Parathyroid adenoma (tissue), 2 donors: ENCODE data around the gene STRN.
"Not testable (repeated sequence)": the region's sequence is repeated elsewhere in the genome, so short reads cannot be mapped to it uniquely, and the experiment has no call there.

Source experiments
- H2AFZ ChIP-seq: fragments of 300-600 bp; sonication (generic); one replicate; pipeline ENCODE4 v1.7.0; 2017; ENCODE audit warnings: antibody characterized with exemption, mild to moderate bottlenecking
- H3K27ac ChIP-seq: fragments of 300-600 bp; sonication (generic); one replicate; pipeline ENCODE4 v1.7.0; 2017
- H3K27me3 ChIP-seq: fragments of 300-600 bp; sonication (generic); one replicate; pipeline ENCODE4 v1.7.0; 2017; ENCODE audit warnings: low read length; ENCODE audit not compliant: control insufficient read depth, insufficient read depth
- H3K36me3 ChIP-seq: fragments of 300-600 bp; sonication (generic); one replicate; pipeline ENCODE4 v1.7.0; 2017; ENCODE audit warnings: low read length; ENCODE audit not compliant: control insufficient read depth, insufficient read depth
- H3K4me1 ChIP-seq: fragments of 300-600 bp; sonication (generic); one replicate; pipeline ENCODE4 v1.7.0; 2017; ENCODE audit warnings: control low read depth
- H3K4me2 ChIP-seq: fragments of 300-600 bp; sonication (generic); one replicate; pipeline ENCODE4 v1.7.0; 2017; ENCODE audit warnings: low read length
- H3K4me3 ChIP-seq: fragments of 300-600 bp; sonication (generic); one replicate; pipeline ENCODE4 v1.7.0; 2017; ENCODE audit warnings: low read depth, low read length
- H3K79me2 ChIP-seq: fragments of 300-600 bp; sonication (generic); one replicate; pipeline ENCODE4 v1.7.0; 2017; ENCODE audit warnings: control low read depth
- H3K9ac ChIP-seq: fragments of 300-600 bp; sonication (generic); one replicate; pipeline ENCODE4 v1.7.0; 2017; ENCODE audit warnings: mild to moderate bottlenecking
- H3K9me3 ChIP-seq: fragments of 300-600 bp; sonication (generic); one replicate; pipeline ENCODE4 v1.7.0; 2017; ENCODE audit warnings: low read length; ENCODE audit not compliant: control insufficient read depth
- TF ChIP-seq, protein P1 (sequence below): fragments of 300-600 bp; sonication (generic); IDR thresholded peaks from one replicate; pipeline ENCODE4 v1.7.0; 2017; ENCODE audit warnings: antibody characterized with exemption, mild to moderate bottlenecking
- donor health status: primary hyperparathyroidism.

The STRN gene

DNA sequence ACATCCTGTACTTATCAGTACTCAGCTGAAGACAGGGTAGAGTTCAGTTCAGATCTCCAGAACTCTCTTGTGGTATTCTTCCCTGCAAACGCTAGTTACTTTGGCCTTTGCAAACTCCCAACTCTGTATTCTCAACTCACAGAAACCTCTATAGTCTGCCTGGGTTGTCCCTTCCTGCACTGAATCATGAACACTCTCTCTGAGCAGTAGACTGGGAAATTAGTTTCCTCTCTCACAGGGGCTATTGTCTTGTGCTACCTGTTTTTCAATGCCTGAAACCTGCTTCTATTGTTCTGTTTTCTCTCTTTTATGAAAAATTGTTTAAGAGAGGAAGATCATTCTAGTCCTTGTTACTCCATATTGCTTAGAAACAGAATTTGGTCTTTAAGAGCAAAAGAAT lies 135.2 kb downstream of the STRN start:
- no peaks in the 10 kb centered on the region for H3K79me2 ChIP-seq
- TF ChIP-seq, protein P1, sequence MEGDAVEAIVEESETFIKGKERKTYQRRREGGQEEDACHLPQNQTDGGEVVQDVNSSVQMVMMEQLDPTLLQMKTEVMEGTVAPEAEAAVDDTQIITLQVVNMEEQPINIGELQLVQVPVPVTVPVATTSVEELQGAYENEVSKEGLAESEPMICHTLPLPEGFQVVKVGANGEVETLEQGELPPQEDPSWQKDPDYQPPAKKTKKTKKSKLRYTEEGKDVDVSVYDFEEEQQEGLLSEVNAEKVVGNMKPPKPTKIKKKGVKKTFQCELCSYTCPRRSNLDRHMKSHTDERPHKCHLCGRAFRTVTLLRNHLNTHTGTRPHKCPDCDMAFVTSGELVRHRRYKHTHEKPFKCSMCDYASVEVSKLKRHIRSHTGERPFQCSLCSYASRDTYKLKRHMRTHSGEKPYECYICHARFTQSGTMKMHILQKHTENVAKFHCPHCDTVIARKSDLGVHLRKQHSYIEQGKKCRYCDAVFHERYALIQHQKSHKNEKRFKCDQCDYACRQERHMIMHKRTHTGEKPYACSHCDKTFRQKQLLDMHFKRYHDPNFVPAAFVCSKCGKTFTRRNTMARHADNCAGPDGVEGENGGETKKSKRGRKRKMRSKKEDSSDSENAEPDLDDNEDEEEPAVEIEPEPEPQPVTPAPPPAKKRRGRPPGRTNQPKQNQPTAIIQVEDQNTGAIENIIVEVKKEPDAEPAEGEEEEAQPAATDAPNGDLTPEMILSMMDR: no peak
- no peaks in the 10 kb centered on the region for H3K27me3 ChIP-seq
- H3K9me3 ChIP-seq: no peaks in the 10 kb centered on the region
- no peak overlapping the region for H3K27ac ChIP-seq
- no peaks in the 10 kb centered on the region for H3K4me1 ChIP-seq
- H3K36me3 ChIP-seq: no peaks in the 10 kb centered on the region
- H3K4me2 ChIP-seq: no peak overlapping the region
- no peak overlapping the region for H3K9ac ChIP-seq
- no peak overlapping the region for H3K4me3 ChIP-seq
- no peak overlapping the region for H2AFZ ChIP-seq

DNA sequence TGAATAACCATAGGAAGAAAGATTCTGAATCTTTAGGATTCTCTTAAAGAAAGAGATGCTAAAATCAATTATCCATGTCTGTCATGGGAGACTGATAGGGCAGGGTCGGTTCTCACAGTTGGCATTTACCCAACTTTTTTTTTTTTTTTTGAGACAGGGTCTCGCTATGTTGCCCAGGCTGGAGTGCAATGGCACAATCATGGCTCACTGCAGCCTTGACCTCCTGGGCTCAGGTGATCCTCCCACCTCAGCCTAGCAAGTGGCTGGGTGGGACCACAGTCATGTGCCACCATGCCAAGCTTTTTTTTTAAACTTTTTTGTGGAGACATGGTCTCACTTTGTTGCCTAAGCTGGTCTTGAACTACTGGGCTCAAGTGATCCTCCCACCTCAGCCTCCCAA lies 141.7 kb downstream of the STRN start:
- H3K9ac ChIP-seq, H3K27ac ChIP-seq, H3K36me3 ChIP-seq, H2AFZ ChIP-seq, H3K4me2 ChIP-seq, H3K9me3 ChIP-seq, H3K79me2 ChIP-seq, H3K27me3 ChIP-seq, H3K4me1 ChIP-seq, H3K4me3 ChIP-seq: not testable (repeated sequence)

DNA sequence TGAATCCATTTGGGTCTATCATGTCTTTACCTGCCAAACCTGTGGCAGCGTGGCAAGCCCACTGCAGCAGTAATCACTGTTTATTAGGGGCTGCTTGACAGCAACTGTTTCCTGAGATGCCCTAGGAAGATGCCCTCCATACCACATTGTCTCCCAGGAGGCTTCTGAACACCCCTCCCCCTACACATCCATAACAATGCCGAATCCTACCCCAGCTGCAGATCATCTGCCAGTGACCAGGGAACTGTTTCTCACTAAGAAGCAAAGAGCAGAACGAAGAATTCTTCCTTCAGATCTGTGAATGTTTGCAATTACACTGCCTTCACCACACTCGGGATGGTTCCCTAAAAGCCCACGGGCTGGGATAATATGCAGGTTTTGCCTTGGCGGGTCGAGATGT lies 142.1 kb downstream of the STRN start:
- H3K9me3 ChIP-seq: no peaks in the 10 kb centered on the region
- TF ChIP-seq, protein P1: no peak
- H3K4me1 ChIP-seq: no peaks in the 10 kb centered on the region
- no peak overlapping the region for H2AFZ ChIP-seq
- H3K9ac ChIP-seq: no peak overlapping the region
- H3K4me2 ChIP-seq: no peak overlapping the region
- H3K79me2 ChIP-seq: no peaks in the 10 kb centered on the region
- H3K36me3 ChIP-seq: no peaks in the 10 kb centered on the region
- no peaks in the 10 kb centered on the region for H3K27me3 ChIP-seq
- no peak overlapping the region for H3K27ac ChIP-seq
- H3K4me3 ChIP-seq: no peak overlapping the region

DNA sequence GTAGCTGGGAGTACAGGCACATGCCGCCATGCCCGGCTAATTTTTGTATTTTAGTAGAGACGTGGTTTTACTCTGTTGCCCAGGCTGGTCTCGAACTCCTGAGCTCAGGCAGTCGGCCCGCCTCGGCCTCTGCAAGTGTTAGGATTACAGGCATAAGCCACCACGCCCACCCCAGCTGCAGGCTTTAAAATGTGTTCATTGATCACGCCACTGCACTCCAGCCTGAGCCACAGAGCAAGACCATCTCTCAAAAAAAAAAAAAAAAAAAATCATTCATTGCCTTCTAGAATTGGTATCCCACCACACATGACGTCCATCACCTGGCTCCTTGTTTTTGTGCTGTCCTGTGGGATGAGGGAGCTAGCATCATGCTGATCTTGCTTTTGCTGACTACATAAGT lies 142.5 kb downstream of the STRN start:
- H3K4me2 ChIP-seq: no peak overlapping the region
- H3K36me3 ChIP-seq: no peaks in the 10 kb centered on the region
- no peaks in the 10 kb centered on the region for H3K27me3 ChIP-seq
- no peaks in the 10 kb centered on the region for H3K4me1 ChIP-seq
- H3K27ac ChIP-seq: no peak overlapping the region
- no peak overlapping the region for H2AFZ ChIP-seq
- no peaks in the 10 kb centered on the region for H3K79me2 ChIP-seq
- no peak overlapping the region for H3K4me3 ChIP-seq
- TF ChIP-seq, protein P1: no peak
- H3K9ac ChIP-seq: no peak overlapping the region
- H3K9me3 ChIP-seq: no peaks in the 10 kb centered on the region

DNA sequence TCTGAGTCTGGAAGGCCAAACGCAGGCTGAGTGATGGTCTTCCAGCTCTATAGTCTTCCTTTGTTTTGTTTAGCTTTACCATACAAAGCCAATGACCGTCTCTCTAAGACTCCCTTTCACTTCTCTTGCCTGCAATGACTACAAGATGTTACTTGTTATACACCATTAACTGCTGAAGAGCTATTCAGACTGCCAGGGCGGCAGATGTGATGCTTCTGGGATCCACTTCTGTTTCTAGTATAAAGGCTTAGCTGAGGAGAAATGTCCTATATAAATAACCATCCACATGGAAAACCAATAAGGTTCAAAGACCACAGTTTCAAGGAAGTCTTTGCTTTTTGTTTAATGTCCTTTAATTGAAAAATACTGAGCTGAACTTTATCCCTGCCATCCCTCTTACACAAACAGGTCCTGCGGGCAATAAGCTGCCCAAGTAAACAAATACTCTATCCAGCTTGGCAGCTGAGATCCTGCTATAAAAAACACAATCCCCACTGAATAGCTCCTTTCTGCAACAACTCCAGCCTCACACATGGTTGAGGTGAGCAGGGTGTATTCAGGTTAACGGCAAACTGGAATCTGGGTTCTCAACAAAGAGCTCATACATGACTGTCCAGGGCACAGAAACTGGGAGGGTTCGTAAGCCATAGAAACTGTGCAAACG lies 145.3 kb downstream of the STRN start:
- H3K9ac ChIP-seq: no peak overlapping the region
- no peaks in the 10 kb centered on the region for H3K27me3 ChIP-seq
- TF ChIP-seq, protein P1: no peak
- H3K27ac ChIP-seq: no peak overlapping the region
- no peaks in the 10 kb centered on the region for H3K36me3 ChIP-seq
- H3K4me1 ChIP-seq: no peaks in the 10 kb centered on the region
- H3K9me3 ChIP-seq: no peaks in the 10 kb centered on the region
- H3K4me2 ChIP-seq: no peak overlapping the region
- no peaks in the 10 kb centered on the region for H3K79me2 ChIP-seq
- H2AFZ ChIP-seq: no peak overlapping the region
- H3K4me3 ChIP-seq: no peak overlapping the region
